NCI-H345 (cell line): ENCODE data around the gene ATP5F1D.

Experiments used
- DNase-seq: peaks from one replicate; lab custom pipeline; 2025; lab: John Stamatoyannopoulos, UW

The ATP5F1D gene

GRCh38 chr19:1220976-1221903 lies 20.3 kb upstream of the ATP5F1D start:
- DNase-seq: no peak

GRCh38 chr19:1221904-1222255 lies 19.7 kb upstream of the ATP5F1D start:
- no peak for DNase-seq

GRCh38 chr19:1222394-1222793 lies 19.2 kb upstream of the ATP5F1D start:
- no peak for DNase-seq

- DNase-seq: no peak
These were observed 18.3 kb upstream of the ATP5F1D start for GRCh38 chr19:1223018-1223855.

- no peak for DNase-seq
These were observed 17.3 kb upstream of the ATP5F1D start for GRCh38 chr19:1224047-1224825.

- DNase-seq: no peak
These were observed 16.7 kb upstream of the ATP5F1D start for GRCh38 chr19:1224847-1225246.

GRCh38 chr19:1225440-1226226 lies 15.9 kb upstream of the ATP5F1D start:
- no peak for DNase-seq

- DNase-seq: no peak
These were observed 15.4 kb upstream of the ATP5F1D start for GRCh38 chr19:1226227-1226518.

GRCh38 chr19:1226522-1227303 lies 14.8 kb upstream of the ATP5F1D start:
- no peak for DNase-seq

- no peak for DNase-seq
These were observed 14.1 kb upstream of the ATP5F1D start for GRCh38 chr19:1227304-1228054.

GRCh38 chr19:1228161-1228957 lies 13.2 kb upstream of the ATP5F1D start:
- DNase-seq: no peak

GRCh38 chr19:1229056-1229923 lies 12.3 kb upstream of the ATP5F1D start:
- no peak for DNase-seq

GRCh38 chr19:1229924-1230782 lies 11.4 kb upstream of the ATP5F1D start:
- DNase-seq: no peak

GRCh38 chr19:1230783-1231489 lies 10.6 kb upstream of the ATP5F1D start:
- DNase-seq: no peak

- DNase-seq: no peak
These were observed 9.6 kb upstream of the ATP5F1D start for GRCh38 chr19:1231729-1232637.

GRCh38 chr19:1232652-1233072 lies 8.9 kb upstream of the ATP5F1D start:
- no peak for DNase-seq
